Mucosa of rectum (tissue), 2 donors: Measurements from ENCODE around the gene PRPF39.
"Not testable (repeated sequence)": the region's sequence is repeated elsewhere in the genome, so short reads cannot be mapped to it uniquely, and the experiment has no call there.

Source experiments
- H3K27ac ChIP-seq, 2 donors: one replicate each; pipeline ENCODE4 v1.7.0; 2013; ENCODE audit warnings: inconsistent platforms in 2 of 2, low read depth in 2 of 2, low read length in 2 of 2
- H3K27me3 ChIP-seq, 2 donors: one replicate each; pipeline ENCODE4 v1.7.0; 2013; ENCODE audit warnings: low read length in 2 of 2; ENCODE audit not compliant: control insufficient read depth in 2 of 2, insufficient read depth in 2 of 2
- H3K36me3 ChIP-seq, 2 donors: one replicate each; pipeline ENCODE4 v1.7.0; 2013; ENCODE audit warnings: low read length in 2 of 2; ENCODE audit not compliant: control insufficient read depth in 2 of 2, insufficient read depth in 2 of 2
- H3K4me1 ChIP-seq, 2 donors: one replicate each; pipeline ENCODE4 v1.7.0; 2013; ENCODE audit warnings: low read length in 2 of 2, mild to moderate bottlenecking in 1 of 2; ENCODE audit not compliant: control insufficient read depth in 2 of 2, insufficient read depth in 2 of 2
- H3K4me3 ChIP-seq, 2 donors: one replicate each; pipeline ENCODE4 v1.7.0; 2013; ENCODE audit warnings: low read length in 2 of 2
- H3K9ac ChIP-seq, 2 donors: one replicate each; pipeline ENCODE4 v1.7.0; 2013; ENCODE audit warnings: low read length in 2 of 2, low read depth in 1 of 2, mild to moderate bottlenecking in 1 of 2
- H3K9me3 ChIP-seq, 2 donors: one replicate each; pipeline ENCODE4 v1.7.0; 2013; ENCODE audit warnings: low read length in 2 of 2; ENCODE audit not compliant: control insufficient read depth in 2 of 2
- donor health status: healthy.
- donor health status: Normal muscosa, but diverticular disease.

PRPF39 gene

DNA sequence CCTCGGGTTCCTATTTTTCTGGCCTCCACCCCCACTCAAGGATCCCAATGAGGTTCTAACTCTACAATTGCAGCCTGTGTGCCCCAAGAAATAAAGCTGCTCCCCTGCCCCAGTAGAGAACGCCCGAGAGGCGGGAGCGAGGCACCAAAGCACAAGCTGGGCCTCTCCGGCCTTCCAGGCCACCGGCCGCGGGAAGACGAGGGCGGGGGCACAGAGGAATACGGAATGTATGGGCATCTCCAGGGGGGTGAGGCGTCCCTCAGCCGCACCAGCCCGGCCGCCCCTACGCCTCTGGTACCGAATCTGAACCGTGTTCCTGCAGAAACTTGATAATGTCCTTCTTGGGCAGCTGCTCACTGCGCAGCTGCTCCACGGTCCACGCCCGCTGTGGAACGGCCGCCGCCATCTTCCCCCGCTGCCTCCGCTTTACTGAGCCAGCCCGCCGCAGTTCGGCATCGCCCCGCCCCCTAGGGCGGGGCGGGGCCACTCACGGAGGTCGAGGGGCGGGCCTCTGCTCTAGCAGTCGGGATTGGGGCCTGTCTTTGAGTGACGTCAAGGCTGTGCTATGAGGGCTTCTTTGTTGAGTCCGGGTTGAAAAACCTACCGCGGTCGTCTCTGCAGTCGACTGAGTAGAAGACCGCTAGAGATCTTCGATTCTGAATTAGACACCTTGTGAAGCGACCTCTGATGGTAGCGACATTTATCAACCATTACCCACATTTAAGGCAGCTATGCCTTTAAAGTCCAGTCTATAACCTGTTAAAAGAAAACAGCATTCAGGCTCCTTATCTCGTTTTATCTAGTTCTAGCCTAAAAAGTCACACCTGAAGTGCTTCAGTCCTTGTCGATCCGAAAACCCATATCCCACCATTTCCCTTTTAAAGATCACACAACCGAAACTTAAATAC is 50.4 kb downstream of the PRPF39 start, which contains the start of gene FKBP3:
Gene FKBP3, minus strand, starts transcription at position 431 of the 908 bp plus-strand sequence. Its CDS starts 25 bp downstream, at position 406.
- H3K27me3 ChIP-seq: no peaks in the 10 kb centered on the region
- H3K9ac ChIP-seq: peak within 1 kb of the TSS; percentile 87
- H3K9me3 ChIP-seq: no peaks in the 10 kb centered on the region
- H3K4me1 ChIP-seq: peaks cover 11 to 13% of the 10 kb centered on the region in 2 donors
- H3K27ac ChIP-seq: peak within 1 kb of the TSS; percentile 86 to 90
- H3K36me3 ChIP-seq: peaks cover 2% of the 10 kb centered on the region in 2 donors
- H3K4me3 ChIP-seq: peak within 1 kb of the TSS; percentile 85 to 97

DNA sequence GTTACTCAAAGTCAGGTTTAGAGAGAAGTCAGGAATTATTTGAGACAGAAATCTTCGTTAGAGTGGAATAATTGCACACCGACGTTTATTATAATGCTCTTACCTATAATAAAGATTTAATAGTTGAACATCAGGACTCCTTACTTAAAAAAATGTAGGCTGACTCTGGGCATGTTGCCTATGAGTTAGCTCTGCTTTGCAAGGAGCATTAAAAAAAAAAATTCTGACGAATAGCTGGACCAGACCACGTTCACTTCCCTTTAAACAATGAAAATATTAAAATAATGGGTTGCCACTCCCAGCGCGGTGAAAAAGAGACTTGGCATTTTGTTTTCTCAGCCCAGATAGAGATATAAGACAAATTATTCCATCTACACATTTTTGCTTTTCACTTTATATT is 51.2 kb downstream of the PRPF39 start:
- Histone ChIP-seq H3K27me3 (no peaks in the 10 kb centered on the region), H3K4me1 (peaks cover 11 to 13% of the 10 kb centered on the region in 2 donors), H3K27ac (peak overlapping the region; percentile 86 to 90)

DNA sequence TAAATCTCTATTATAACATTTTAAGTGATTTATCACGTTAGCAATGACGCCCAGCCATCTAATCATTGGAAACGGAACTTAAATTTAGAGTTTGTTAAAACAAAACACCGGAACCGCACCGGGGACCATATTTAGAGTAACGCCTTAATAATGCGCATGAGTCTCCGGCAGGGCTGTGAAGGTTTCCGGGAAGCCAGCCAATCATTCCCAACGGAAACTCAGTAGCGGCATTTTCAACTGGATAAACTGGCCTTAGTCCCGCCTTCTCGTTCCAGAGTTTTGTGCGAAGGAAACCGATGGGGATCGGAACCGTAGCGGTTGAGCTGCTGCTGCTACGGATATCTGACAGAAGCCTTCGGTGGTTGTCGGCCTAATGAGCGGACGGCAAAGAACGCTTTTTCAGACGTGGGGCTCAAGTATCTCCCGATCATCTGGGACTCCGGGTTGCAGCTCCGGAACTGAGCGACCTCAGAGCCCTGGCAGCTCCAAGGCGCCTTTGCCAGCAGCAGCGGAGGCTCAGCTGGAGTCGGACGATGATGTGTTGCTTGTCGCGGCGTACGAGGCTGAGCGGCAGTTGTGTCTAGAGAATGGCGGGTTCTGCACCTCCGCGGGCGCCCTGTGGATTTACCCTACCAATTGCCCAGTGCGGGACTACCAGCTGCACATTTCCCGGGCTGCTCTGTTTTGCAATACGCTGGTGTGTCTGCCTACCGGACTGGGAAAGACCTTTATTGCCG is 51.9 kb downstream of the PRPF39 start, which contains the start of gene FANCM:
Gene FANCM, plus strand, starts transcription at position 272 of the 737 bp plus-strand sequence. Its CDS starts 102 bp downstream, at position 374.
- Histone ChIP-seq H3K9ac (peak within 1 kb of the TSS; percentile 72 to 87), H3K27me3 (no peaks in the 10 kb centered on the region), H3K36me3 (no peaks in the 10 kb centered on the region), H3K4me3 (peak within 1 kb of the TSS; percentile 85 to 97), H3K9me3 (no peaks in the 10 kb centered on the region), H3K27ac (peak within 1 kb of the TSS; percentile 86 to 90), H3K4me1 (peaks cover 11 to 13% of the 10 kb centered on the region in 2 donors)

More for the DNA sequence above, 51.2 kb downstream of the PRPF39 start:
- H3K36me3 ChIP-seq: no peaks in the 10 kb centered on the region
- no peaks in the 10 kb centered on the region for H3K9me3 ChIP-seq
- peak overlapping the region; percentile 72 to 87 for H3K9ac ChIP-seq
- H3K4me3 ChIP-seq: peak overlapping the region; percentile 85 to 97

DNA sequence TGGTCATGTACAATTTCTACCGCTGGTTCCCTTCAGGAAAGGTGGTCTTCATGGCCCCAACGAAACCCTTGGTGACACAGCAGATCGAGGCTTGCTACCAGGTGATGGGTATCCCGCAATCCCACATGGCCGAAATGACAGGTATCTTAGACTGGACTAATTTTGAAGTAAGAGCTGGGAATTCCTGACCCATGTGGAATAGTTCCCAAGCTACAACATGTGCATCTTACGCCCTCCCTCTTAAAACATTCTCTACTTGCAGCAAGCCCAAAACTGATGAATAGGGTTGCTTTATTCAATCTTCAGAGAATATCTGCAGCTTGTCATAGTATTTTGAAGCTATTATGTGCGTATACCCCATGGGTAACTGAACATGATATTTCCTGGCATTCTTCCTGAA is 52.5 kb downstream of the PRPF39 start:
- Histone ChIP-seq H3K27me3 (no peaks in the 10 kb centered on the region), H3K27ac (peak overlapping the region in 1 of 2 donors; percentile 26), H3K4me1 (peaks cover 11 to 13% of the 10 kb centered on the region in 2 donors), H3K4me3 (peak overlapping the region; percentile 85 to 97), H3K9me3 (no peaks in the 10 kb centered on the region), H3K9ac (peak overlapping the region; percentile 72), H3K36me3 (no peaks in the 10 kb centered on the region)

- no peaks in the 10 kb centered on the region for H3K36me3 ChIP-seq
- H3K9ac ChIP-seq: no peak overlapping the region
- H3K9me3 ChIP-seq: no peaks in the 10 kb centered on the region
- no peak overlapping the region for H3K27ac ChIP-seq
- H3K27me3 ChIP-seq: no peaks in the 10 kb centered on the region
- no peak overlapping the region for H3K4me3 ChIP-seq
- H3K4me1 ChIP-seq: peaks cover 11% of the 10 kb centered on the region in 2 donors
These were observed 56.8 kb downstream of the PRPF39 start for GRCh38 chr14:45140661-45141187.

- H3K36me3 ChIP-seq: not testable (repeated sequence)
These were observed 58.2 kb downstream of the PRPF39 start for GRCh38 chr14:45142083-45142482.

GRCh38 chr14:45144658-45145057 is 60.7 kb downstream of the PRPF39 start:
- Histone ChIP-seq H3K27me3 (no peaks in the 10 kb centered on the region), H3K9me3 (no peaks in the 10 kb centered on the region), H3K9ac (no peak overlapping the region), H3K4me3 (no peak overlapping the region), H3K27ac (no peak overlapping the region), H3K4me1 (no peaks in the 10 kb centered on the region), H3K36me3 (peaks cover 0 to 2% of the 10 kb centered on the region in 2 donors)

More at GRCh38 chr14:45142083-45142482, 58.2 kb downstream of the PRPF39 start:
- H3K9ac ChIP-seq, H3K9me3 ChIP-seq, H3K27ac ChIP-seq, H3K4me3 ChIP-seq, H3K27me3 ChIP-seq, H3K4me1 ChIP-seq: not testable (repeated sequence)

DNA sequence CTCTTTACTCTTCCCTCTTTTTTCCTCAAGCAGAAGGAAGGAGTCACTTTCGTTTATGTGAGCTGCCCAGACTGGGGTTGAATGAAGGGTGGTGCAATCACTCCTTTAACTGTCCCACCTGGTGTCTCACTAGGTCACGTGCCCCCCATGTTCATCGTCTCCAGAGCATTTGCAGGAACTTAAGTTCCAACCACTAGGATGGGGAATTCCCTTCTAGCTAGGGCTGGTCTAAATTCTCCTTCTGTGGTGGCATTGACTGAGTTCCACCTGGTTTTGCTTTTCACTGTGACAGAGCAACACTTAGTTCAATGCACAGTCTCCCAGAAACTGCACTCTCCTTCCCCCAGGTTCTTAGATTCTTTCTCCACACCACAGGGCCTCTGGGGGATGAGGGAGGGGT is 61.3 kb downstream of the PRPF39 start:
- Histone ChIP-seq H3K9ac (no peak overlapping the region), H3K9me3 (no peaks in the 10 kb centered on the region), H3K27me3 (no peaks in the 10 kb centered on the region), H3K4me3 (no peak overlapping the region), H3K36me3 (peaks cover 0 to 4% of the 10 kb centered on the region in 2 donors), H3K27ac (no peak overlapping the region), H3K4me1 (no peaks in the 10 kb centered on the region)

DNA sequence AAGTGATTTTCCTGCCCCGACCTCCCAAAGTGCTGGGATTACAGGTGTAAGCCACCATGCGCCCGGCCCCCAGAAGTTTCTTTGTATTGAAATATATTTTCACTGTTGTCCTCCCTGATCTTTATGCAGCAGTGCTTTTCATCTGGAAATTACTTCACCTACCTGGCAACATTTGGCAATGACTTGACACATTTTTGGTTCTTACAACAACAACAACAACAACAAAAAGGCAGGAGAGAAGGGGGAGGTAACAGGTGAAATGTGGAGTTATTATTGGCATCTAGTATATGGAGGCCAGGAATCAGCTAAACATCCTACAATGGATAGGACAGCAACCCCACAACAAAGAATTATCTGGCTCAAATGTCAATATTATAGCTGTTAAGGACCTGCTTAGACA is 65.7 kb downstream of the PRPF39 start:
- H3K4me1 ChIP-seq: no peaks in the 10 kb centered on the region

More for the DNA sequence above, 65.7 kb downstream of the PRPF39 start:
- Histone ChIP-seq H3K36me3 (peaks cover 0 to 4% of the 10 kb centered on the region in 2 donors), H3K4me3 (no peak overlapping the region), H3K9ac (no peak overlapping the region), H3K27ac (no peak overlapping the region), H3K27me3 (no peaks in the 10 kb centered on the region), H3K9me3 (no peaks in the 10 kb centered on the region)
